Choroid plexus epithelial cell (primary cell): ENCODE data around the gene ZFAND2A.
"Not testable (repeated sequence)": the region's sequence is repeated elsewhere in the genome, so short reads cannot be mapped to it uniquely, and the experiment has no call there.

ENCODE experiments used
- DNase-seq: peaks from one replicate; pipeline ENCODE4 v3.0.0-alpha.2; 2010; ENCODE audit warnings: low read depth
- H3K4me3 ChIP-seq: 2 replicates; pipeline ENCODE4 v1.5.1; 2011; ENCODE audit warnings: low read depth, mild to moderate bottlenecking, control low read depth, low read length, moderate library complexity
- CTCF ChIP-seq: conservative IDR thresholded peaks from 2 replicates; pipeline ENCODE4 v1.5.1; 2011; ENCODE audit warnings: low read depth, mild to moderate bottlenecking, control low read depth, inconsistent platforms, low read length, moderate library complexity

ZFAND2A gene

GRCh38 chr7:1154172-1154739 is 5.7 kb downstream of the ZFAND2A start:
- H3K4me3 ChIP-seq = no peak overlapping the region
- TF ChIP-seq CTCF = no peak
- no peak for DNase-seq

- TF ChIP-seq CTCF = no peak
- DNase-seq = no peak
- H3K4me3 ChIP-seq = no peak overlapping the region
Observed at GRCh38 chr7:1152492-1152891, 7.5 kb downstream of the ZFAND2A start.

GRCh38 chr7:1151653-1152425 is 8.2 kb downstream of the ZFAND2A start:
- no peak for TF ChIP-seq CTCF
- H3K4me3 ChIP-seq = no peak overlapping the region
- DNase-seq = no peak

GRCh38 chr7:1151156-1151555 is 8.8 kb downstream of the ZFAND2A start:
- DNase-seq = no peak
- no peak for TF ChIP-seq CTCF
- no peak overlapping the region for H3K4me3 ChIP-seq

GRCh38 chr7:1150400-1151002 is 9.5 kb downstream of the ZFAND2A start:
- no peak for DNase-seq
- H3K4me3 ChIP-seq = no peak overlapping the region
- TF ChIP-seq CTCF = no peak

- no peak overlapping the region for H3K4me3 ChIP-seq
- DNase-seq = no peak
- TF ChIP-seq CTCF = no peak
Observed at GRCh38 chr7:1149351-1149794, 10.6 kb downstream of the ZFAND2A start.

GRCh38 chr7:1147873-1148272 is 12.1 kb downstream of the ZFAND2A start:
- not testable (repeated sequence) for DNase-seq

More at GRCh38 chr7:1147873-1148272, 12.1 kb downstream of the ZFAND2A start:
- not testable (repeated sequence) for H3K4me3 ChIP-seq
